GM21723 (cell line): Measurements from ENCODE around the gene SPATA6L.

ENCODE experiments used
- ATAC-seq: cut with Tn5 transposase; IDR thresholded peaks from one replicate; pipeline ENCODE4 v1.9.1; 2021; ENCODE audit warnings: mild to moderate bottlenecking, moderate library complexity; ENCODE audit not compliant: unreplicated experiment

Gene SPATA6L, protein sequence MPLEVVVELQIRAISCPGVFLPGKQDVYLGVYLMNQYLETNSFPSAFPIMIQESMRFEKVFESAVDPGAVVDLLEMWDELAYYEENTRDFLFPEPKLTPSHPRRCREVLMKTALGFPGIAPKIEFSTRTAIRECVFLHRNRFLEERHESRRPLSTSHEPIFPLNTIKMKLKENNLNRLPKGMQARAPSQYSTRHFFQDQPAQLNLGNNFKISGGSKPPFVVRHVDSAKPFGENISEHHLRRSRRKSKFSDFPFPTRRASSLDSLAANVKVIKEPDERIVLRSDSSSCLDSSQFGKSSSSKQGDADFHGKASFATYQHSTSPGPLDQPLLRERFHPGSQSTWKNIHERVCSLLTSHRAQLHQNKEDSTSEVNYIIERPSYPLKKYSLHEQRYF

DNA sequence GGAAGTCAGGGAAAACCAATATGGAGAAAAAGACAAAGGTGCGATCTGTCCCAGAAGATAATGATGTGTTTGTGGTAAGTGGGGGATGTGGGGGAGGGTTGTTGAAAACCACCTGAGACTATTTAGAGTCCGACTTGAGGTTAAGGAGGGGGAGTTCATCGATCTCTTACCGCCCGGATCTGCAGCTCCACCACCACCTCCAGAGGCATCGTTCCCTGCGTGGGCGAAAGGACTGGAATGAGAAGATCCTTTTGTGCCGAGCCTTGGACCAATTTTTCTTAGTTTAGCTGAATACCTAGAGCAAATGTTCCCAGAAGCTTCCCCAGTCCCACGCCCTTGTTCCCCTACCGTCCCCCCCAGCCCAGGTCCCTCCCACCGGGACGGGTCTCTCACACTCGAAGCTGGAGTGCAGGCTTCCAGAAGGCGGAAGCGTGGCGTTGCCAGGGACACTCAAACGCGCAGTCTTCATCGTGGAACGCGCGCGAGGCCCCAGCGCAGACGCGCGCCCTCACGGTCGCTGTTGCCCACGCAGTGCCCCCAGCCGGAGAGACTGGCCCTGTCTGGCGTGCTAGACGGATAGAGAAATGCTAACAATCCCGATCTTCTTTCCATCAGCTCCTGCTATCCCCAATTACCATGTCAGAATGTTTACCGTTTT, at the start of gene SPATA6L:
Gene SPATA6L (minus strand): TSS at position 439 of the 658 bp plus-strand sequence. CDS start 230 bp downstream, at position 209.
- ATAC-seq: no peak

DNA sequence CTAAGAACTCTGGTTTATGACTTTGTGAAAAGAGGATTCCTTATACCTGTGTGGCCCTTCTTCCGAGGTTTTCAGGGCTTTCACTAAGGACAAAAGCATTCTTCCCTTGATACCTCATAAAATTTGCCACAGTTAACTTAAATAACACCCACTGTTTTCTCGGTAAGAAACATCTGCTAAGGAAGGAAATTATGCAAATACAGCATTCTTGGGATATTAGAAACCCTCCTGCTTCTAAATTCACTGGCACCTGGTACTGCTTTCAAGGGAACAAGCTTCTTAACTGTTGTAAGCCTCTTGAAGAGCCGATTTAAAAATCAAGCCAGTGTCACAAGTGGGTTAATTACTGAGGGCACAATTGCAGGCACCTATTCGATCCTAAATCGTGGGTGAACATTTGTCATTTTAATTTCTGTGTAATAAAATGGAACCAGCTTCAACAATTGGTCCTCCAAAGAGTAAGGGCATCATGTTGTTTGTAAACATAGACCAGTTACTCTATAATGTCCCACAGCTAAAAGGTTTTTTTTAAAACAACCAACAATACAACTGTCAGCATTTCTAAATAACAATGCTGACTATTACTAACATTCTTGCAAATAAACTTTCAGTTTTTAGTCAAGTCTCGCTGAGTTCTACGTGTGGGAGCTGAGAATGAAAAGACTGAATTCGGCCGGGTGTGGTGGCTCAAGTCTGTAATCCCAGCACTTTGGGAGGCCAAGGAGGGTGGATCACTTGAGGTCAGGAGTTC, 48.2 kb upstream of the SPATA6L start:
- ATAC-seq: no peak

DNA sequence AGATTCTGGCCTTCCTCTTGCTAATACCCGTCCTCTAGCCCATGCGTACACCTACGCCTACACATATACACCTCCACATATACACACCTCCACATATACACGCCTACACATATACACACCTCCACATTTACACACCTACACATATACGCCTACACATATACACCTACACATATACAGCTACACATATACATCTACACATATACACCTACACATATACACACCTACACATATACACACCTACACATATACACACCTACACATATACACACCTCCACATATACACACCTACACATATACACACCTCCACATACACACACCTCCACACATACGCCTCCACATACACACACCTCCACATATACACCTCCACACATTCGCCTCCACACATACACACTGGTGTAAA, 47.6 kb upstream of the SPATA6L start:
- no peak for ATAC-seq

DNA sequence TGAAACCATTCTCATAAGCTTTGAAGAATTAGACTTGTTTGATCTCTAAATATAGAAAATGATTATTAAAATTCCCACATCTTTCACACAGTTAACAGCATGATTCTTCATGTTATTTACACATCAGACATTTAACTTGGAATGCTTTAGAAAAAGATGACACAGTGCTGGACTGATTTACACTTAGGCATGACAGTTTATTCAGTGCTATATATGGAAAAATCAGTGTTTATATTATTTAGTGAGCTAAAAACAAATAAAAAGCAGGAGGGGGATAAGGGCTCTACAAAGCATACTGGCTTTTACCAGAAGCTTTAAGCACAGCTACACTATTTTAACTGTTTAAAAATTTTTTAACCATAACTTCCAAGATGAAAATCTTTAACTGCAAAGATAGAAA, 43.1 kb upstream of the SPATA6L start:
- no peak for ATAC-seq

DNA sequence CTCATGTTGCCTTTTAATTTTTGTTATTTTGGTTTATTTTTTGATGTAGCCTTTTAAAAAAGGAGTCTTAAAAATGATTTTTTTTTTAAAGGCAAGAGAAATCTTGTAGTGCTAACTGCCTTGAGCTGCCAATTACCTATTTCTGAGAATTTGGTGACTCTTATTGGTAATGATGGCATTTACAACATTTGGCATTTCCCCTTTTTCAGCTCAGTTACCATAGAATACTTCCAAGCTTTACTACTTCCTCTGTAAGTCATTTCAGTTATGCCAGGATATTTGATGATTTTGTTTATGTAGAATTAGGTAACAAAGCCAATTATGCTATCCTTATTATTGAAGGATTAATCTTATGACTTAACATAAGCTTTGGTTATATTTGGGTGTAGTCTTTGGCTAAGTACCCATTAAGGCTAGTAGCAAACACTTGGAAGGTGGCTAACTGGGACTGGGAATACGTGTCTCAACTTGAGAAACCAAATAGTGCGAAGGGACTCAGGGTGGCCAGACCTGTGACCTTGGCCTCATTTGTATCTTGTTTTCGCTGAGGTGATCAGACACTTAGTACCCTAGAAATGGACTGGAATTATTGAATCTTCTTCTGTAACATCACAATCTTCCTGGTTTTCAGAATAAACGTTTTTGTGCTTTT, 40.8 kb upstream of the SPATA6L start:
- no peak for ATAC-seq

DNA sequence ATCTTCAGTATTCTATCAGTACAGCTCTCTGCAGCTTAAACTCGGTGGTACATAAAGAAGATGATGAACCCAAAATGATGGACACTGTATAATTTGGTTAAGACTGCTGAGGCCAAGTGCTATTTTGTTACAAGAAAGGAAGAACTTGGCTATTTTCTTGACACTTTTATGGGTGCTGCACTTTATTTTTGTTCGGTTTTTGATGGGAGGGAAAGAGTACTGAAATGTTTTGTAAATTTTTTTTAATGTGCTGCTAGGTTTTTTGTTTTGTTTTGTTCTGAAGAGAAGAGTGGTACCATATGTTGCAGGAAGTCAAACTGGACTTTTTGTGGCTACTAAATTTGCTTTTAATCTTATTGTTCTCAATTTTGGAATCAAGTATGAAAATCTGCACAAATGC, 39.7 kb upstream of the SPATA6L start:
- no peak for ATAC-seq

DNA sequence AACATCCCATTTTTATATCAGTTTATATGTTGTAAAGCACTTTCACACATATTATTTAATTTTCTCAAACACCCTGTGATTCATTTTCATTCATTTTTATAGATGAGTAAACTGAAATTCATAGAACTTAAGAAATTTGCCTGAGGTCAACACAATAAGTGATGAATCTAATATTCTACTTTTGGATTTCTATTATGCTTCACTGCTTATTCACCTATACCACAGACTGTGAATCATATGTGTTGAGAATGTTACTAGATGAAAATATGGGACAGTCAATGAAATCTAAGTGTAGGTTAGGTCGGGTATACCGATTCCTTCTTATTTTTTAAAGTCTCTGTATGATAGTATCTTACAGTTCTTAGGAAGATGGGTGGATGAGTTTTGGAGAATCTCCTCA, 37.8 kb upstream of the SPATA6L start:
- ATAC-seq: no peak

DNA sequence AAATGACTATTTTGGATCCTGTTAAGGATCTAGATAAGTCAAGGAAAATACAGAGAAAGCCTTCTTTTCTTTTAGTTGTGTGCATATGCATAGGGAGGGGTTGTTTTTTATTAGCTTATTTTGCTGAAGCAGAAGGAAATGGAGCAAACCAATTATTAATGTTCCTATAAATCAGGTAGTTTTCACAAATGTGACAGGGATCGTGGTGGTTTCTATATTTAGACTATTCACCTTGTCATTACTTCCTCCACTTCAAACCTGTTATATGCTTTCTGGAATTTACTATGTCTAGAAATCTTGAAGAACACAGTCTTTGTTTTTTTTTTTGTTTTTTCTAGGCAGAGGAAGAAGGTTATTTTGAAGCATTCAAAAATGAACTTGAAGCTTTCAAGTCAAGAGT, 35.2 kb upstream of the SPATA6L start:
- no peak for ATAC-seq

DNA sequence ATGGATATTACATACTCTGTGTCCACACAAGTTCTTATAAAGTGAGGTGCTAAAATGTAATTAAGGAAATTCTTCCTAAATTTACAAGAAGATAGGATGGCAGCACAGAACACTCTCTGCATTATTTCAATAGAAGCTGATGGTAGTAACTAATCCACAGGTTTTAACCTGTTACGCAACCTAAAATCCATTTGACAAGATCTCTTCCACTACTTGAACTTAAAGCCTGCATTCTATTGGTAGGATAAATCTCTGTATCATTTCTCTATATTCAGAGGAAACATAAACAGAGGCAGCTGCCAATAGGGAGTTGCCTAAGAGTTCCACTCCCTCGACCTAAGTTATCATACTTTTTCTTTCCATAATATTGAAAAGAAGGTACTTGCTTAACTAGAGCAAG, 34.7 kb upstream of the SPATA6L start:
- ATAC-seq: no peak

DNA sequence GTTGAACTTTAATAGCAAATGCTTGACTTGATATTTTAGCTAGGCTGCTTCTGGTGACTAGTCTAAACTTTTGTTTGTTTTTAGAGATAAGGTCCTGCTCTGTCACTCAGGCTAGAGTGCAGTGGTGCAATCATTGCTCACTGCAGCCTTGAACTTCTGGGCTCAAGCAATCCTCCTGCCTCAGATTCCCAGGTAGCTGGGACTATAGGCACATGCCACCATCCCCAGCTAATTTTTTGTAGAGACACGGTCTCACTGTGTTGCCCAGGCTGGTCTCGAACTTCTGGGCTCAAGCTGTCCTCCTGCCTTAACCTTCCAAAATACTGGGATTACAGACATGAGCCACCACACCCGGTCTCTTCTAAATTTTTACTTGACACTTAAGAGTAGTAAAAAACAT, 33.8 kb upstream of the SPATA6L start:
- ATAC-seq: no peak

DNA sequence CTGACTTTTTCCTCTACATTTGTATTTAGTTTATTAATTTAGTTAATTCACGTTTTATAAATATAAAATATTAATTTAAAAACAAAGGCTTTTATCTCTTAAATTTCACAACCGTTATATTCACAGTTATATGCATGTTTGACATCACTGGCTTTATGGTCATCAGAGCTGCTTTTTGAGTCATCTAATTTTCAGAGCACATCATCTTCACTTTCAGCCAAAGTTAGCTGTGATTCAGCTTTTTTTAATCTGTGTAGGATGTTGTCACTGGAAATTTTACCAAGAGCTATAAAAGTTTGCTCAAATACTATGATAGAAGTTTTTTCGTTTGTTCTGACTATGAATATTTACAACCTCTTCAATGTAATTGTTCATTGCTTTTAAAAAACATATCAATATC, 25.5 kb upstream of the SPATA6L start:
- no peak for ATAC-seq

DNA sequence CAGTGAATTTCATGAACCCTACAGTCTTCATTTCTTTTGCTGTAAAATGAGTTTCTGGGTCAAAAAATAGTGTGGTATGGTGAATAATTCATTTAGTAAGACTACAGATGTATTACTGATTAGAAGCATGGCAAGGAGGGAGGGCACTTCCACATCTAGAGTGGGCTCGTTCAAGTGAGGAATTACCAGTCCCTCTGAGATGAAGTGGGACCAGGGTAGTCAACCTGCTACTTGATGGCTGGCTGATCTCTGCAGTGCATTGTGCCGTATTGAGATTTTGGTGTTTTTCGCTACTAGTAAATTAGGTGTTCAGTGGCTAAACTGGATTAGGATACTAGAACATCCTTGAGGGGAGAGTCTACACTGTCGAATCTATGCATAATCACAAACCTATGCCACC, 23.9 kb upstream of the SPATA6L start:
- peak; percentile 60 for ATAC-seq

DNA sequence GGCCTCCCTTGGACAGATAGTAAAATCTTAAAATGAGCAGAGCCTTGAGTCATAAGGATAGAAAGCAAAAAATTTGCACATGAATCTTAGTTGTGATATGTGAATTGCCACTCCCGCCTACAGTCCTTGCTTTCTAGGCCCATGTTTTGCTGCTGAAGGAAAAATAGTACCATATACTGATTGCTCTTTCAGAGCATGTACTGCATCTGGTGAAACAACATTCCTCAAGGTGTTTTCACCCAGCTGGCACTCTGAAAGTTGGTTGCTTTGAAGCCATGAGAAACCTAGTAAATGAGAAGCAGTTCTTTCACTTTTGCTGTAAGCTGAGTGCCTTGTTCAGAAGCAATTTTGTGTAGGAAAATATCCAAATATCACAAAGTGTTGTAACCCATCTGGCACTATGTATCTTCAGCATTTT, 23.4 kb upstream of the SPATA6L start:
- peak; percentile 68 for ATAC-seq

DNA sequence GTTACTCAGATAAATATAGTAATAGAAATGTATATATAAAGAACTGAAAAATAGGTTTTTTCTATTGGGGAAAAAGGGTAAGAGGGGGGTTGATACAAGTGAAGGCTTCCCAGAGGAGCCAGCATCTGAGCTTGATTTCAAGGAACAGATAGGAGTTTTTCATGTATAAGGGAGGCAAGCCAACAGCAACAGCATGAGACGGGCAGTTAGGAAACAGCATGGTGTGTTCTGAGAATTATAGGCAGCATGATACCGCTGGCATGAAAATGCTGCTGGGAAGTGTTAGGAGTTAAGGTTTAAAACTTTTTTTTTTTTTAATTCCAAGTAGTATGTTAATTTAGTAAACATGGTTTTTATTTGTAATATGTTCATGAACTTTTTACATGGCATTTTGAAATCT, 22.7 kb upstream of the SPATA6L start:
- ATAC-seq: no peak

DNA sequence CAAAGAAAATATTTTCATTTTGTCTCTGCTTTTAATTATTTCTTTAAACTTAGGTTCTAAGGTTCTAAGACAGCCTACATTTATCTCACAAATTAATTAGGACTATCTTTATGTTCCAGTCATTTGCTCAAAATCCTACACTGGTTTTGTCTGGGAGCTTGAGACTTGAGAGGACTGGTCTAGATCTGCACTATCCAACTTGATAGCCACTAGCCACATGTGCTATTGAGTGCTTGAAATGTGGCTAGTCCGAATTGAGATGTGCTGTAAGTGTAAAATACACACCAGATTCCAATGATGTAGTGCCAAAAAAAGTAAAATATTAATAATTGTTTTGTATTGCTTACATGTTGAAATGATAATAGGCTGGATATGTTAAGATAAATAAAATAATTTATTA, 20.3 kb upstream of the SPATA6L start:
- ATAC-seq: no peak

DNA sequence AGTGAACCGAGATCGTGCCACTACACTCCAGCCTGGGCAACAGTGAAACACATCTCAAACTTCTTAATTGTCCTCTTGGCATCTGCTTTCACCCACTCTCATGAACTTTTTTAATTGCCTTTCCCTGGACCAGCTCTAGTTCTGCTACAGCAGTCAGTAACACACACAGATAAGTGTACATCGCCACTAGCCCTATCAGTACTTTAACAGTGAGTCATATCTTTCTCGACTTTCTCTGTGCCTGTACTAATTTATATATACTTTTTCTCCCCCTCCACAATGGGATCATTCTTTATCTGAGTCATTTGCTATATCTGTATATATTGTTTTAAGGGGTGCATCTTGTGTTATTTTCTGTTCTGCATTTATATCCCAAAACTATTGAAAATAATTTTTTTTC, 19.8 kb upstream of the SPATA6L start:
- no peak for ATAC-seq

DNA sequence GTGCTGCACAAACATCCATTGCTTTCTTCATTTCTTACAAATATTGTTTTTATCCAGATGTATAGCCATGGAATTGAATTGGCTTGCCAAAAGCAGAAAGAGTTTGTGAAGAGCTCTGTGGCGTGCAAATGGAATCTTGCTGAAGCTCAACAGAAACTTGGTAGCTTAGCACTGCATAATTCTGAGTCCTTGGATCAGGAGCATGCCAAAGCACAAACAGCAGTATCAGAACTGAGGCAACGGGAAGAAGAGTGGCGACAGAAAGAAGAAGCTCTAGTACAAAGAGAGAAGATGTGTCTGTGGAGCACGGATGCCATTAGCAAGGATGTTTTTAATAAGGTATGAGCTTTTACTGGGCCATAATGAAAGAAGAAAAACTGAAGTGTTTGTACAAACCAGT, 18.5 kb upstream of the SPATA6L start:
- ATAC-seq: no peak

DNA sequence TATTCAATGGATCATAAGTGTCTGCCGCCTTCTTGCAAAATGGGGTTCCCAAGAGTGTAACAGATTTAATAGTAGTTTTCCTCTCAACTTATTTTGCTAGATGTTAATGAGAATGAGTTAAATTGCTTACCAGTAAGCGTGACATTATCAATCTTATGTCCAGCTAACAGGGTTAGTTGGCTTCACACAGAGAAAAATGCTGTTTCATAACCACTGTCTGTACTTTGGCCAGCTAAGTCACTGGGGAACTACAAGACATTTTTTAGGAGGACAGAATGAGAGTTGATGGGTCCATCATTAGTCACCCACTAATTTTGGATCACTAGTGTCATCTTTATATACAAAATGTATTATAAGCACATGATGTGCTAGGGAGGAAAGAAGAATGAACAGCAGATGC, 14.5 kb upstream of the SPATA6L start:
- ATAC-seq: no peak

DNA sequence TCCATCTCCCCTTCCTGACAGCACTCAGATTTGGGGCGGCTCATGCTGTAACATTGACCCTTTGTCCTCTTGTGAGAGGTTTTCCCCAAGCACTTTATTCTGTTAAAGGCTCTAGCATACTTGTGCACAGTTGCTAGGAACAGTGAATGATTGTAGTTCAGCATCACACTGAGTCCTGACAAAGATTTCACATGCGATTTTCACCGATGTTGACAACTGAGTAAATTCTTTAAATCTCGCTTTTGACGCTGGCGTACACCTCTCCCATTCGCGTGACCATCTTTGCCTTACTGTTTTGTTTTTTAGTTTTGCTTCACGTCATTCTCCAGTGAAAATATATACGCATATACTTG, 13.9 kb upstream of the SPATA6L start:
- ATAC-seq: no peak

DNA sequence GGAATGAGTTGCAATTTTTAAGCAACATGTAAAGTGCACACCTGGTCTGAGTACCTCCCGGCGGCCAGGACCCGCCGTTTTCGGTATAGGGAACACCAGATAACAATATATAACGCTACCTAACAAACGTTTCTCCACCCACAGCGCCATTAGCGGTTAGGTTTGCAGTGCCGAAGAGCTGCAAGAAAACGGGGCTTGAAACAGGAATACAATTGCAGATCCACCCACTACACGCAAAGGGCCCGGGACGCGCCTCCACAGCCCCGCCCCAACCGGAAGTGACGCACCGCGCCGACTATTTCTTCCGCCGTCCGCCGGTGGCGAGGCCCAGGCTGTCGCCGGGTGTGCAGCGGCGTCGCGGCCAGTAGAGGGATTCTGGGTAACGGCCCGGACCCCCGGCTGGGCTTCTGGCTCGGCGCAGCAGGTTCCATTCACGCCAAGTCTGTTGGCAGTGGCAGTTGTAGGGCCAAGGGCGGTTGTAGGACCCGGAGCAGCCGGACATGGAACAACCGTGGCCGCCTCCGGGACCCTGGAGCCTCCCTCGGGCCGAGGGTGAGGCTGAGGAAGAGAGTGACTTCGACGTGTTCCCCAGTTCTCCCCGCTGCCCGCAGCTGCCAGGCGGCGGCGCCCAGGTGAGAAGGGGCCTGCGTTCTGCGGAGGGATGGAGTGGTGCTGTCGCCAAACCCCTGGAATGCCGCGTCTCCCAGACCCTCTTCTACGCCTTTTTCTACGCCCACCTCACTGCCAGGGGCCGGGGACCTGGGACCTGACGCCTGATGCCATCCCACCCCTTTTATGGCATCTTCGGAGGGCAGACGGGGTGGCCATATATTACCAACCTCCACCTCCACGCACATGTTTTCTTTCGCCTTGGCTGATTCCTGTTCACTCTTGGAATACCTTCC, 13.2 kb upstream of the SPATA6L start, which contains the start of gene CDC37L1:
Gene CDC37L1 (plus strand): TSS at position 302 of the 905 bp plus-strand sequence. CDS start 199 bp downstream, at position 501.
- ATAC-seq: peak; percentile 95
